ENCODE measurements around the gene LMCD1. TPM values are rescaled to one million over a fixed set of nuclear protein-coding genes. Genes with fewer than 3 reads are reported as not detected.
A peak's percentile ranks its signal among the peaks of the same experiment; 100 is the strongest.

LMCD1 gene
- total and polyA plus RNA-seq, 7 donors: 6.5 to 49.3 (median 16.2) TPM

GRCh38 chr3:8460815-8461456, 40.7 kb upstream of the LMCD1 start:
- DNase-seq: no peak
- no peaks in the 10 kb centered on the region for H3K9me3 ChIP-seq
- TF ChIP-seq EP300 (IDR thresholded peaks at IDR 0.05) (no peak), POLR2AphosphoS5 (IDR thresholded peaks at IDR 0.05) (no peak), CTCF (IDR thresholded peaks at IDR 0.05) (no peak)
- H3K27me3 ChIP-seq: no peaks in the 10 kb centered on the region
- no peak overlapping the region for H3K4me3 ChIP-seq
- intact Hi-C loops (cut with DNase I): no loop called here
- H3K36me3 ChIP-seq: no peaks in the 10 kb centered on the region
- peak overlapping the region in 1 of 4 donors; percentile 1 for H3K27ac ChIP-seq
- WGBS, 2 donors: 82 to 93% methylated on average over 3 of the region's 3 CpGs
- peaks cover 0 to 6% (median 0%) of the 10 kb centered on the region in 4 donors for H3K4me1 ChIP-seq

- H3K9me3 ChIP-seq: no peaks in the 10 kb centered on the region
- H3K4me1 ChIP-seq: peaks cover 0 to 6% (median 0%) of the 10 kb centered on the region in 4 donors
- intact Hi-C loops (cut with DNase I): no loop called here
- DNase-seq: no peak
- no peak overlapping the region for H3K27ac ChIP-seq
- H3K27me3 ChIP-seq: no peaks in the 10 kb centered on the region
- TF ChIP-seq POLR2AphosphoS5 (IDR thresholded peaks at IDR 0.05): no peak
- no peak for TF ChIP-seq POLR2A (IDR thresholded peaks at IDR 0.05)
- no peak for TF ChIP-seq EP300 (IDR thresholded peaks at IDR 0.05)
- no peak for TF ChIP-seq CTCF (IDR thresholded peaks at IDR 0.05)
- 83 to 88% methylated on average over 1 of the region's 1 CpG for WGBS, 2 donors
- no peak overlapping the region for H3K4me3 ChIP-seq
- no peaks in the 10 kb centered on the region for H3K36me3 ChIP-seq
These were observed 37.0 kb upstream of the LMCD1 start for GRCh38 chr3:8464668-8465067.

GRCh38 chr3:8466526-8466925, 35.1 kb upstream of the LMCD1 start:
- intact Hi-C loops (cut with DNase I): no loop called here
- no peak for DNase-seq
- WGBS, 2 donors: 76 to 79% methylated on average over 1 of the region's 1 CpG
- TF ChIP-seq CTCF (IDR thresholded peaks at IDR 0.05) (no peak), EP300 (IDR thresholded peaks at IDR 0.05) (no peak)
- H3K36me3 ChIP-seq: no peaks in the 10 kb centered on the region
- peaks cover 0 to 12% (median 3%) of the 10 kb centered on the region in 4 donors for H3K4me1 ChIP-seq
- no peak overlapping the region for H3K4me3 ChIP-seq
- H3K27me3 ChIP-seq: no peaks in the 10 kb centered on the region
- H3K27ac ChIP-seq: no peak overlapping the region
- no peaks in the 10 kb centered on the region for H3K9me3 ChIP-seq

- Histone ChIP-seq H3K27ac (no peak overlapping the region), H3K4me3 (no peak overlapping the region), H3K9me3 (no peaks in the 10 kb centered on the region), H3K36me3 (no peaks in the 10 kb centered on the region), H3K27me3 (no peaks in the 10 kb centered on the region), H3K4me1 (peaks cover 0 to 7% (median 3%) of the 10 kb centered on the region in 4 donors)
- WGBS, 2 donors: 82 to 88% methylated on average over 11 of the region's 11 CpGs
- no peak for DNase-seq
- TF ChIP-seq POLR2AphosphoS5 (IDR thresholded peaks at IDR 0.05) (no peak), CTCF (IDR thresholded peaks at IDR 0.05) (no peak), EP300 (IDR thresholded peaks at IDR 0.05) (no peak), POLR2A (IDR thresholded peaks at IDR 0.05) (no peak)
- intact Hi-C loops (cut with DNase I): no loop called here
These were observed 30.8 kb upstream of the LMCD1 start for GRCh38 chr3:8470801-8471200.

- peaks cover 0 to 7% (median 3%) of the 10 kb centered on the region in 4 donors for H3K4me1 ChIP-seq
- DNase-seq: no peak
- no peaks in the 10 kb centered on the region for H3K27me3 ChIP-seq
- no peaks in the 10 kb centered on the region for H3K36me3 ChIP-seq
- TF ChIP-seq POLR2A (IDR thresholded peaks at IDR 0.05) (no peak), CTCF (IDR thresholded peaks at IDR 0.05) (no peak), POLR2AphosphoS5 (IDR thresholded peaks at IDR 0.05) (no peak), EP300 (IDR thresholded peaks at IDR 0.05) (no peak)
- H3K27ac ChIP-seq: no peak overlapping the region
- 84 to 91% methylated on average over 2 of the region's 2 CpGs for WGBS, 2 donors
- H3K4me3 ChIP-seq: no peak overlapping the region
- no peaks in the 10 kb centered on the region for H3K9me3 ChIP-seq
- intact Hi-C loops (cut with DNase I): no loop called here
These were observed 29.1 kb upstream of the LMCD1 start for GRCh38 chr3:8472549-8472948.

All from sigmoid colon (tissue), 7 donors.